NB4 (cell line): ENCODE measurements around the gene PNPLA7.

ENCODE experiments used
- DNase-seq: peaks from one replicate; pipeline ENCODE4 v3.0.0; 2010; ENCODE audit warnings: low read depth
- H3K4me3 ChIP-seq: one replicate; pipeline ENCODE4 v1.5.1; 2011; ENCODE audit warnings: mild to moderate bottlenecking, low read depth, low read length, moderate library complexity
- MYC ChIP-seq: IDR thresholded peaks from 2 replicates; pipeline ENCODE4 v1.6.1; 2011; ENCODE audit warnings: low read depth, low read length
- POLR2A ChIP-seq: IDR thresholded peaks from 2 replicates; pipeline ENCODE4 v1.6.1; 2011; ENCODE audit warnings: mild to moderate bottlenecking; ENCODE audit not compliant: insufficient read length; ENCODE audit errors: extremely low read depth
- TF ChIP-seq, protein P1 (sequence below): IDR thresholded peaks from 2 replicates; pipeline ENCODE4 v1.6.1; 2011; ENCODE audit warnings: low read depth, low read length
- TF ChIP-seq, protein P2 (sequence below): IDR thresholded peaks from one replicate; pipeline ENCODE4 v1.5.1; 2012; ENCODE audit warnings: low read depth, low read length

The PNPLA7 gene

GRCh38 chr9:137531099-137531765 lies 19.0 kb downstream of the PNPLA7 start:
- H3K4me3 ChIP-seq, result no peak overlapping the region
- TF ChIP-seq, protein P1, sequence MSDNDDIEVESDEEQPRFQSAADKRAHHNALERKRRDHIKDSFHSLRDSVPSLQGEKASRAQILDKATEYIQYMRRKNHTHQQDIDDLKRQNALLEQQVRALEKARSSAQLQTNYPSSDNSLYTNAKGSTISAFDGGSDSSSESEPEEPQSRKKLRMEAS, result no peak
- no peak for TF ChIP-seq POLR2A
- TF ChIP-seq MYC, result no peak
- TF ChIP-seq, protein P2, sequence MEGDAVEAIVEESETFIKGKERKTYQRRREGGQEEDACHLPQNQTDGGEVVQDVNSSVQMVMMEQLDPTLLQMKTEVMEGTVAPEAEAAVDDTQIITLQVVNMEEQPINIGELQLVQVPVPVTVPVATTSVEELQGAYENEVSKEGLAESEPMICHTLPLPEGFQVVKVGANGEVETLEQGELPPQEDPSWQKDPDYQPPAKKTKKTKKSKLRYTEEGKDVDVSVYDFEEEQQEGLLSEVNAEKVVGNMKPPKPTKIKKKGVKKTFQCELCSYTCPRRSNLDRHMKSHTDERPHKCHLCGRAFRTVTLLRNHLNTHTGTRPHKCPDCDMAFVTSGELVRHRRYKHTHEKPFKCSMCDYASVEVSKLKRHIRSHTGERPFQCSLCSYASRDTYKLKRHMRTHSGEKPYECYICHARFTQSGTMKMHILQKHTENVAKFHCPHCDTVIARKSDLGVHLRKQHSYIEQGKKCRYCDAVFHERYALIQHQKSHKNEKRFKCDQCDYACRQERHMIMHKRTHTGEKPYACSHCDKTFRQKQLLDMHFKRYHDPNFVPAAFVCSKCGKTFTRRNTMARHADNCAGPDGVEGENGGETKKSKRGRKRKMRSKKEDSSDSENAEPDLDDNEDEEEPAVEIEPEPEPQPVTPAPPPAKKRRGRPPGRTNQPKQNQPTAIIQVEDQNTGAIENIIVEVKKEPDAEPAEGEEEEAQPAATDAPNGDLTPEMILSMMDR, result no peak
- no peak for DNase-seq

- no peak overlapping the region for H3K4me3 ChIP-seq
- no peak for DNase-seq
- TF ChIP-seq POLR2A, result no peak
- TF ChIP-seq, protein P1, result no peak
- no peak for TF ChIP-seq MYC
- TF ChIP-seq, protein P2, result no peak
Measured at GRCh38 chr9:137530331-137530730, 19.9 kb downstream of the PNPLA7 start.

- TF ChIP-seq, protein P2, result no peak
- TF ChIP-seq MYC, result no peak
- TF ChIP-seq, protein P1, result no peak
- no peak for TF ChIP-seq POLR2A
- DNase-seq, result no peak
Measured at GRCh38 chr9:137524981-137525317, 25.3 kb downstream of the PNPLA7 start.

GRCh38 chr9:137524161-137524980 lies 25.8 kb downstream of the PNPLA7 start:
- TF ChIP-seq, protein P2, result no peak
- TF ChIP-seq MYC (no peak), POLR2A (no peak)
- TF ChIP-seq, protein P1, result no peak
- no peak for DNase-seq
- no peak overlapping the region for H3K4me3 ChIP-seq

More at GRCh38 chr9:137524981-137525317, 25.3 kb downstream of the PNPLA7 start:
- no peak overlapping the region for H3K4me3 ChIP-seq

- no peak for TF ChIP-seq MYC
- TF ChIP-seq, protein P2, result no peak
- no peak for TF ChIP-seq POLR2A
- TF ChIP-seq, protein P1, result no peak
- DNase-seq, result no peak
- no peak overlapping the region for H3K4me3 ChIP-seq
Measured at GRCh38 chr9:137522746-137523455, 27.3 kb downstream of the PNPLA7 start.
